ENCODE measurements around the gene NTF3. TPM values are rescaled to one million over a fixed set of nuclear protein-coding genes. Genes with fewer than 3 reads are reported as not detected.
A peak's percentile ranks its signal among the peaks of the same experiment; 100 is the strongest.

NTF3 gene
- total and polyA plus RNA-seq, 10 donors = 0.72 to 5.8 (median 2.7) TPM; not detected in 1

- no peak overlapping the region for H3K4me3 ChIP-seq
- no peaks in the 10 kb centered on the region for H3K9me3 ChIP-seq
- peaks cover 0 to 18% (median 3%) of the 10 kb centered on the region in 6 donors for H3K4me1 ChIP-seq
- DNase-seq = no peak
- peaks cover 0 to 10% (median 0%) of the 10 kb centered on the region in 7 donors for H3K27me3 ChIP-seq (replicated peaks in 1 of 7)
- WGBS, 5 donors = 84 to 90% (median 89%) methylated on average over 14 of the region's 14 CpGs
- no peaks in the 10 kb centered on the region for H3K36me3 ChIP-seq
- no peak for TF ChIP-seq CTCF (IDR thresholded peaks at IDR 0.05 in 8 of 11, conservative IDR thresholded peaks at IDR 0.05 in 3 of 11)
- TF ChIP-seq POLR2AphosphoS5 (IDR thresholded peaks at IDR 0.05) = no peak
- no peak for TF ChIP-seq POLR2A (IDR thresholded peaks at IDR 0.05)
- intact Hi-C loops (cut with DNase I; ENCODE audit: low total_unique reads) = no loop called here
- peak overlapping the region in 1 of 8 donors; percentile 39 for H3K27ac ChIP-seq
These were observed 58.0 kb downstream of the NTF3 start for GRCh38 chr12:5489760-5490406.

- no peak for DNase-seq
- Histone ChIP-seq H3K36me3 (no peaks in the 10 kb centered on the region), H3K4me3 (no peak overlapping the region), H3K27ac (no peak overlapping the region), H3K9me3 (no peaks in the 10 kb centered on the region), H3K27me3 (replicated peaks in 1 of 7) (peaks cover 0 to 10% (median 0%) of the 10 kb centered on the region in 7 donors), H3K4me1 (peaks cover 0 to 18% (median 3%) of the 10 kb centered on the region in 6 donors)
- WGBS, 5 donors = 64 to 69% (median 68%) methylated on average over 4 of the region's 4 CpGs
- intact Hi-C loops (cut with DNase I; ENCODE audit: low total_unique reads) = no loop called here
- no peak for TF ChIP-seq POLR2AphosphoS5 (IDR thresholded peaks at IDR 0.05)
These were observed 60.7 kb downstream of the NTF3 start for GRCh38 chr12:5492562-5492961.

DNA sequence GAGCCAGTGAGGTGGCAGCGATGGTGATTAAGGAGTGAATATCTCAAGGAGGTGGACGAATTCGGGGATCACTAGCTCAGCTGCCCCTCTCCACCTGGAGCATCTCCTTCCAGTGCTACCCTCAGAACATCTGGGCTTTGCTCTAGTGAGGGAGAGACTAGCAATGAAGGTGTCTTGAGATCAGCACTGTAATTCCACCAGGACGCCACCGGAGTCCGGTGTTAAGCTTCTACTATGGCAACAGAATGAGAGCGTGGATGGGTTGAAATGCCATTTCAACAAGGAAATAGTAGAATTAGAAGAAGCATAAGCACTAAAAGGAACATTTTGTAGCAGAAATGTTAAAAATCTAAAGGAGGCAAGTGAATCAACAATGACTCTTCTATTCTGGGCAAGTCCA, 61.1 kb downstream of the NTF3 start:
- Histone ChIP-seq H3K9me3 (no peaks in the 10 kb centered on the region), H3K27ac (no peak overlapping the region), H3K36me3 (no peaks in the 10 kb centered on the region), H3K4me3 (no peak overlapping the region), H3K4me1 (peaks cover 0 to 18% (median 3%) of the 10 kb centered on the region in 6 donors), H3K27me3 (replicated peaks in 1 of 7) (peaks cover 0 to 10% (median 0%) of the 10 kb centered on the region in 7 donors)
- TF ChIP-seq CTCF (IDR thresholded peaks at IDR 0.05 in 8 of 11, conservative IDR thresholded peaks at IDR 0.05 in 3 of 11) = no peak
- no peak for TF ChIP-seq POLR2A (IDR thresholded peaks at IDR 0.05)
- TF ChIP-seq POLR2AphosphoS5 (IDR thresholded peaks at IDR 0.05) = no peak
- intact Hi-C loops (cut with DNase I; ENCODE audit: low total_unique reads) = no loop called here
- WGBS, 5 donors = 87 to 94% (median 92%) methylated on average over 7 of the region's 7 CpGs
- no peak for DNase-seq

DNA sequence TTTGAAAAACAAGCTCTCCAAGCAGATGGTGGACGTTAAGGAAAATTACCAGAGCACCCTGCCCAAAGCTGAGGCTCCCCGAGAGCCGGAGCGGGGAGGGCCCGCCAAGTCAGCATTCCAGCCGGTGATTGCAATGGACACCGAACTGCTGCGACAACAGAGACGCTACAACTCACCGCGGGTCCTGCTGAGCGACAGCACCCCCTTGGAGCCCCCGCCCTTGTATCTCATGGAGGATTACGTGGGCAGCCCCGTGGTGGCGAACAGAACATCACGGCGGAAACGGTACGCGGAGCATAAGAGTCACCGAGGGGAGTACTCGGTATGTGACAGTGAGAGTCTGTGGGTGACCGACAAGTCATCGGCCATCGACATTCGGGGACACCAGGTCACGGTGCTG, 62.4 kb downstream of the NTF3 start:
- WGBS, 5 donors = 92 to 94% (median 93%) methylated on average over 28 of the region's 28 CpGs
- H3K4me1 ChIP-seq = peaks cover 0 to 6% (median 0%) of the 10 kb centered on the region in 6 donors
- intact Hi-C loops (cut with DNase I; ENCODE audit: low total_unique reads) = no loop called here
- DNase-seq = no peak
- no peaks in the 10 kb centered on the region for H3K36me3 ChIP-seq
- peaks cover 0 to 10% (median 0%) of the 10 kb centered on the region in 7 donors for H3K27me3 ChIP-seq (replicated peaks in 1 of 7)
- no peak overlapping the region for H3K27ac ChIP-seq
- TF ChIP-seq POLR2A (IDR thresholded peaks at IDR 0.05) (no peak), CTCF (IDR thresholded peaks at IDR 0.05 in 8 of 11, conservative IDR thresholded peaks at IDR 0.05 in 3 of 11) (no peak), POLR2AphosphoS5 (IDR thresholded peaks at IDR 0.05) (no peak)
- H3K9me3 ChIP-seq = no peaks in the 10 kb centered on the region
- no peak overlapping the region for H3K4me3 ChIP-seq

All from spleen (tissue), 11 donors.